ENCODE measurements around the gene CREG2. TPM values are rescaled to one million over a fixed set of nuclear protein-coding genes. Genes with fewer than 3 reads are reported as not detected.

Gene CREG2
- total RNA-seq, 6 experiments from 2014 or later, result 0.20 TPM; not detected in 5

- H3K4me1 ChIP-seq, result no peaks in the 10 kb centered on the region
- H3K9me3 ChIP-seq, result no peaks in the 10 kb centered on the region
- intact Hi-C loops (cut with DNase I), result no loop called here
- no peak for ATAC-seq
- H3K27me3 ChIP-seq, result no peaks in the 10 kb centered on the region
- DNase-seq, result peak in 1 of 3 donors; percentile 15
- H3K36me3 ChIP-seq, result no peaks in the 10 kb centered on the region
- H3K4me3 ChIP-seq, result no peak overlapping the region
- WGBS (ENCODE audit: insufficient coverage, low coverage, low lambda C conversion rate, missing lambda C conversion rate), result 85% methylated on average over 7 of the region's 7 CpGs
- H3K27ac ChIP-seq, result no peak overlapping the region
- TF ChIP-seq POLR2A (IDR thresholded peaks at IDR 0.05), result no peak
- no peak for TF ChIP-seq CTCF (IDR thresholded peaks at IDR 0.05)
These were observed 39.9 kb upstream of the CREG2 start for GRCh38 chr2:101427240-101427639.

- no peak overlapping the region for H3K27ac ChIP-seq
- no peaks in the 10 kb centered on the region for H3K4me1 ChIP-seq
- no peaks in the 10 kb centered on the region for H3K9me3 ChIP-seq
- no peak overlapping the region for H3K4me3 ChIP-seq
- no peak for TF ChIP-seq POLR2A (IDR thresholded peaks at IDR 0.05)
- no peak for TF ChIP-seq CTCF (IDR thresholded peaks at IDR 0.05)
- ATAC-seq (no peak), DNase-seq (peak in 1 of 3 donors; percentile 37)
- 82% methylated on average over 7 of the region's 7 CpGs for WGBS (ENCODE audit: insufficient coverage, low coverage, low lambda C conversion rate, missing lambda C conversion rate)
- H3K27me3 ChIP-seq, result no peaks in the 10 kb centered on the region
- intact Hi-C loops (cut with DNase I), result no loop called here
- H3K36me3 ChIP-seq, result no peaks in the 10 kb centered on the region
These were observed 39.5 kb upstream of the CREG2 start for GRCh38 chr2:101426822-101427221.

GRCh38 chr2:101420623-101421022 is 33.3 kb upstream of the CREG2 start:
- 63% methylated on average over 4 of the region's 4 CpGs for WGBS (ENCODE audit: insufficient coverage, low coverage, low lambda C conversion rate, missing lambda C conversion rate)
- no peaks in the 10 kb centered on the region for H3K4me1 ChIP-seq
- ATAC-seq, result no peak
- H3K27ac ChIP-seq, result no peak overlapping the region
- TF ChIP-seq CTCF (IDR thresholded peaks at IDR 0.05) (no peak), POLR2A (IDR thresholded peaks at IDR 0.05) (no peak)
- no peaks in the 10 kb centered on the region for H3K36me3 ChIP-seq
- intact Hi-C loops (cut with DNase I), result no loop called here
- no peaks in the 10 kb centered on the region for H3K27me3 ChIP-seq
- DNase-seq, result no peak
- no peaks in the 10 kb centered on the region for H3K9me3 ChIP-seq
- no peak overlapping the region for H3K4me3 ChIP-seq

- no peaks in the 10 kb centered on the region for H3K4me1 ChIP-seq
- 77% methylated on average over 10 of the region's 10 CpGs for WGBS (ENCODE audit: insufficient coverage, low coverage, low lambda C conversion rate, missing lambda C conversion rate)
- no peak overlapping the region for H3K4me3 ChIP-seq
- ATAC-seq (peak; percentile 75 to 92 (median 82)), DNase-seq (no peak)
- no peaks in the 10 kb centered on the region for H3K9me3 ChIP-seq
- TF ChIP-seq POLR2A (IDR thresholded peaks at IDR 0.05) (no peak), CTCF (IDR thresholded peaks at IDR 0.05) (peak; percentile 70 to 82 (median 74))
- H3K27me3 ChIP-seq, result no peaks in the 10 kb centered on the region
- H3K36me3 ChIP-seq, result no peaks in the 10 kb centered on the region
- no peak overlapping the region for H3K27ac ChIP-seq
- intact Hi-C loops (cut with DNase I), result loop anchor here in 1 of 2 donors (5.0 kb wide), 1 partner anchor 413 kb away; no protein-coding TSS in a partner anchor
These were observed 31.9 kb upstream of the CREG2 start for GRCh38 chr2:101419096-101419663.
